Stomach smooth muscle (tissue), 2 donors: ENCODE results near the gene SAP30BP.

Source experiments
- H3K27ac ChIP-seq: one replicate; pipeline ENCODE4 v1.7.0; 2013; ENCODE audit warnings: mild to moderate bottlenecking, low read length, inconsistent platforms
- H3K27me3 ChIP-seq, 2 donors: one replicate each; pipeline ENCODE4 v1.7.0; 2013; ENCODE audit warnings: low read length in 2 of 2; ENCODE audit not compliant: insufficient read depth in 2 of 2, control insufficient read depth in 1 of 2
- H3K36me3 ChIP-seq, 2 donors: one replicate each; pipeline ENCODE4 v1.7.0; 2013; ENCODE audit warnings: low read length in 2 of 2; ENCODE audit not compliant: control insufficient read depth in 2 of 2, insufficient read depth in 2 of 2
- H3K4me1 ChIP-seq: one replicate; pipeline ENCODE4 v1.7.0; 2013; ENCODE audit warnings: low read length; ENCODE audit not compliant: control insufficient read depth, insufficient read depth
- H3K4me3 ChIP-seq, 2 donors: one replicate each; pipeline ENCODE4 v1.7.0; 2013; ENCODE audit warnings: low read length in 2 of 2
- H3K9ac ChIP-seq, 2 donors: one replicate each; pipeline ENCODE4 v1.7.0; 2013; ENCODE audit warnings: low read length in 2 of 2, mild to moderate bottlenecking in 1 of 2
- H3K9me3 ChIP-seq, 2 donors: one replicate each; pipeline ENCODE4 v1.7.0; 2013; ENCODE audit warnings: low read length in 2 of 2; ENCODE audit not compliant: control insufficient read depth in 2 of 2
- donor health status: healthy.
- donor health status: Pancreatic carcinoma.

The SAP30BP gene

GRCh38 chr17:75753514-75754377, 86.6 kb downstream of the SAP30BP start:
- Histone ChIP-seq H3K4me3 (peak overlapping the region; percentile 50 to 73), H3K27ac (peak overlapping the region; percentile 18), H3K36me3 (peaks cover 0 to 3% of the 10 kb centered on the region in 2 donors), H3K9me3 (no peaks in the 10 kb centered on the region), H3K9ac (peak overlapping the region; percentile 51 to 63), H3K4me1 (peaks cover 26% of the 10 kb centered on the region), H3K27me3 (no peaks in the 10 kb centered on the region)

- H3K36me3 ChIP-seq, result peaks cover 2 to 3% of the 10 kb centered on the region in 2 donors
- peaks cover 24% of the 10 kb centered on the region for H3K4me1 ChIP-seq
- peak overlapping the region; percentile 13 to 63 for H3K9ac ChIP-seq
- H3K9me3 ChIP-seq, result no peaks in the 10 kb centered on the region
- H3K4me3 ChIP-seq, result peak overlapping the region; percentile 35 to 73
- H3K27me3 ChIP-seq, result no peaks in the 10 kb centered on the region
- peak overlapping the region; percentile 18 for H3K27ac ChIP-seq
Measured at GRCh38 chr17:75754378-75755204, 87.5 kb downstream of the SAP30BP start.

- H3K27me3 ChIP-seq, result no peaks in the 10 kb centered on the region
- peaks cover 2 to 3% of the 10 kb centered on the region in 2 donors for H3K36me3 ChIP-seq
- H3K27ac ChIP-seq, result no peak overlapping the region
- peaks cover 18% of the 10 kb centered on the region for H3K4me1 ChIP-seq
- H3K9ac ChIP-seq, result no peak overlapping the region
- H3K9me3 ChIP-seq, result no peaks in the 10 kb centered on the region
- H3K4me3 ChIP-seq, result no peak overlapping the region
Measured at GRCh38 chr17:75755205-75755901, 88.2 kb downstream of the SAP30BP start.

- Histone ChIP-seq H3K9ac (peak overlapping the region in 1 of 2 donors; percentile 22), H3K4me1 (peaks cover 18% of the 10 kb centered on the region), H3K4me3 (no peak overlapping the region), H3K27ac (no peak overlapping the region), H3K27me3 (no peaks in the 10 kb centered on the region), H3K36me3 (peaks cover 2 to 3% of the 10 kb centered on the region in 2 donors), H3K9me3 (no peaks in the 10 kb centered on the region)
Measured at GRCh38 chr17:75755990-75756389, 88.9 kb downstream of the SAP30BP start.

- no peaks in the 10 kb centered on the region for H3K9me3 ChIP-seq
- H3K4me3 ChIP-seq, result no peak overlapping the region
- peaks cover 2 to 3% of the 10 kb centered on the region in 2 donors for H3K36me3 ChIP-seq
- no peaks in the 10 kb centered on the region for H3K27me3 ChIP-seq
- no peak overlapping the region for H3K27ac ChIP-seq
- H3K9ac ChIP-seq, result peak overlapping the region in 1 of 2 donors; percentile 22
- peaks cover 18% of the 10 kb centered on the region for H3K4me1 ChIP-seq
Measured at GRCh38 chr17:75756451-75757085, 89.4 kb downstream of the SAP30BP start.

- no peak overlapping the region for H3K27ac ChIP-seq
- H3K36me3 ChIP-seq, result peaks cover 2 to 3% of the 10 kb centered on the region in 2 donors
- H3K4me3 ChIP-seq, result no peak overlapping the region
- no peaks in the 10 kb centered on the region for H3K27me3 ChIP-seq
- no peaks in the 10 kb centered on the region for H3K9me3 ChIP-seq
- H3K9ac ChIP-seq, result no peak overlapping the region
- peaks cover 18% of the 10 kb centered on the region for H3K4me1 ChIP-seq
Measured at GRCh38 chr17:75757086-75757681, 90.0 kb downstream of the SAP30BP start.
